GM19239 (cell line): ENCODE data around the gene RBM10.

ENCODE experiments used
- DNase-seq: peaks from one replicate; pipeline ENCODE4 v3.0.0; 2011; ENCODE audit warnings: low spot score; ENCODE audit not compliant: insufficient read length
- FAIRE-seq: peaks from 2 replicates; lab custom pipeline; 2011; peaks lifted over from hg19 to GRCh38; lab: Jason Lieb, UNC

RBM10 gene

DNA sequence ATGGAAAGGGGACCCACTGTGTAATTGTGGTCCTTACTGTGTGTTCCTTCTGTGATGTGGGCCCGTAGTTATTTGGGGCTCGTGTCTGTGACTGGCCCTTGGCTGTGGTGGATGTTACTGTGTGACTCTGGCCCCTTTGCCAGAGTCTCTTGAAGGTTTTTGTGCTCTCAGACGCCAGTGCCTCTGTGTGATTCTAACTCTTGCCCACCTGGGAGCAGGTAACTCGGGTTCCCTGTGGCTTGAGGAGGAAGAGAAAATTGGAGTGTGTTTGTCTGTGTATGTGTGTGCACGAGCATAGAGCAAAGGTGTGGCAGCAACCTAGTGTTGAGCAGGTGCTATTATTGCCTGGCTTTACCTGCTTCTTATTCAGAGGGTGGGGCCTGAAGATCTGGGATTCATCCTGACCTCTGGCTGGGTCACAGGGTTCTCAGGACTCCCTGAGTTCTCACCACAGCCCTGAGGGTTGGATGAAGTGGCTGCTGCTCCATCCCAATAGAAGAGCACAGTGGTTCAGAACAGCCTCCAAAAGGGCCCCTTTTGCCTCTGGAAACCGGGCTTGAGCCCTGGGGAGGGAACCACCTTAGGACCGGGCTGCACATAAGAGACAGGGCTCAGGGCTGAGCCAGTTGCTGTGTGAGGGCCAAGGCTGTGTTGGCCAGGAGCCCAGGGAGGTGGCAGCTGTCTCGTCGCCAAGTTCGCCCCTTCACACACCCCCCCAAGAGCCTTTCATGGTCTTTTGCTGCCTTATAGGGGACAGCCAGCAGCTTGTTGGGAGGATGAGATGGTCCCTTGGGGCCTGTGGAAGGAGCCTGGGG is 1.3 kb downstream of the RBM10 start:
- no peak for DNase-seq
- FAIRE-seq: peak; percentile 8

GRCh38 chrX:47146936-47147859 is 2.2 kb downstream of the RBM10 start:
- peak; percentile 42 for FAIRE-seq
- DNase-seq: no peak

DNA sequence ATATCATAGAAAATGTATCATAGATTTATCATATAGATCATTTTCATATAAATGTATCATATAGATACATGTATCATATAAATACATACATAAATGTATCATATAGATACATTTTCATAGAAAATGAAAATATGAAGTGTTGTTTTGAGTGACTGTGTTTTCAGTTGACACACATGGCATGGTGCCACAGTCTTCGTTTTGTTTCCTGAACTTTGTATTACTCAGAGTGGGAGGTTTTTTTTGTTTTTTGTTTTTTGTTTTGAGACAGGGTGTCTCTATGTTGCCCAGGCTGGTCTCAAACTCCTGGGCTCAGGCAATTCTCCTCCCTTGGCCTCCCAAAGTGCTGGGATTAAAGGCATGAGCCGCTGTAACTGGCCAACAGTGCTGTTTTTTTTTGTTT is 3.9 kb downstream of the RBM10 start:
- no peak for FAIRE-seq

DNA sequence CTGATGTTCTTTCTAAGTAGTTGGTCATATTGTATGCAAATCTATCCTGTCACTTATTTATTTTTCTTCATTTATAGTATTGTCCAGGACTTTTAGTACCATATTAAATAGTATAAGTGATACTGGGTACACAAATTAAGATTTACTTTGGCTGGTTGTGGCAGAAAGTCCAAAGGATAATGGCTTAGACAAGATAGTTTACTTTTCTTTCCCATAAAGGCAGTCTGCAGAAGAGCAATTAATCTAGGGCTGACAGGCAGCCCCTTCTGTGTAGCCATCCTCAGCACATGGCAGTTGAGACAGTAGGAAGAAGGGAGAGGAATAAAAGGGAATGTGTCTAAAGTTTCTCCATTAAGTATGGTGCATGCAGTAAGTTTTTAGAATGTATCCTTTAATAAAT is 6.4 kb downstream of the RBM10 start:
- DNase-seq (no peak), FAIRE-seq (no peak)

More for the DNA sequence above, 3.9 kb downstream of the RBM10 start:
- no peak for DNase-seq

GRCh38 chrX:47156611-47157520 is 11.8 kb downstream of the RBM10 start:
- FAIRE-seq (no peak), DNase-seq (no peak)

DNA sequence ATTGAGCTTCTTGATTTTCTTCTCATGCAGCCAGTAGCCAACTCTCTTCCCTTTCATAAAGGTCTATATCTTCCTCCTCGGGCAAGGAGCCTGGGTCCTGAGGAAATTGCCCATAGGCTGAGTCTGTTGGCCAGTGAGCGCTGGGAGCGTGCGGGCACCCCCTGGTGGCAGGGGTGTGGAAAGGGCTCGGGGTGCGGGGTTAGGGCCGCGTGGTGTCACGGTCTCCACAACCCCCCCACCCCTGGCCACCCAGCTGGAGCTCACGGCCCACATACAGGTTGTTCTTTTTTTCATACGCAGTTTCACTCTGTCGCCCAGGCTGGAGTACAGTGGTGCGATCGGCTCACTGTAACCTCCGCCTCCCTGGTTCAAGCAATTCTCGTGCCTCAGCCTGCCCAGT is 13.1 kb downstream of the RBM10 start:
- DNase-seq (no peak), FAIRE-seq (no peak)

DNA sequence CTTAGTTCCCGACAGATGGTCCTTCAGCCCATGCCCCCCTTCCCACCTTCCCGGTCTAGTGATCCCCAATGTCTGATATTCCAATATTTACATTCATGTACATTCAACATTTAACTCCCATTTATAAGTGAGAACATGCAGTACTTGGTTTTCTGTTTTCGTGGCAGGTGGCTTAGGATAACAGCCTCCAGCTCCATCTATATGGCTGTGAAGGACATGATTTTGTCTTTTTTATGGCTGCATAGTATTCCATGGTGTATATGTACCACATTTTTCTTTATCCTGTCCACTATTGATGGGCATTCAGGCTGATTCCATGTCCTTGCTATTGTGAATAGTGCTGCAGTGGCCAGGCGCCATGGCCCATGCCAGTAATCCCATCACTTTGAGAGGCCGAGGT is 13.8 kb downstream of the RBM10 start:
- no peak for FAIRE-seq
- no peak for DNase-seq

DNA sequence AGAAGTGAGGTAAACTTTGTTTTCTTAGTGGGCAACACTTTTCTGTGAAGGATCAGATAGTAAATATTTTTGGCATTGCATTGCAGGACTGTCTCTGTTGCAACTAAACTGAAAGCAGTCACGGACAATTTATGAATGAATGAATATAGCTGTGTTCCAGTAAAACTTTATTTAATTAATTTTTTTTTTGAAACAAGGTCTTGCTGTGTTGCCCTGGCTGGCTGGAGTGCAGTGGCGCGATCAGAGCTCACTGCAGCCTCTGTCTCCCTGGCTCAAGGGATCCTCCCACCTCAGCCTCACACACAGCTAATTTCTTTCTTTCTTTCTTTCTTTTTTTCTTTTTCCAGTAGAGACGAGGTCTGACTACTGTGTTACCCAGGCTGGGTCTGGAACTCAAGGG is 15.8 kb downstream of the RBM10 start:
- DNase-seq: no peak
- no peak for FAIRE-seq

GRCh38 chrX:47162927-47163583 is 18.0 kb downstream of the RBM10 start:
- DNase-seq (no peak), FAIRE-seq (no peak)

DNA sequence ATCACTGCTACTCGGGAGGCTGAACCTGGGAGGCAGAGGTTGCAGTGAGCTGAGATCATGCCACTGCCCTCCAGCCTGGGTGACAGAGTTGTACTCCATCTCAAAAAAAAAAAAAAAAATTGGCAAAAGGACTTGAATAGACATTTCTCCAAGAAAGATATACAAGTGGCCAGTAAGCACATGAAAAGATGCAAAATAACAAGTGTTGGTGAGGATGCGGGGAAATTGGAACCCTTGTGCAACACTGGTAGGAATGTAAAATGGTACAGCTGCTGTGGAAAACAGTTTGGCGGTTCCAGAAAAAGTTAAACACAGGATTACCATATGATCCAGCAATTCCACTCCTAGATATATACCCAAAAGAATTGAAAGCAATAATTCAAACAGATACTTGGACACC is 19.4 kb downstream of the RBM10 start:
- DNase-seq: no peak
- FAIRE-seq: no peak

GRCh38 chrX:47166126-47166525 is 21.1 kb downstream of the RBM10 start:
- FAIRE-seq (no peak), DNase-seq (no peak)

GRCh38 chrX:47168495-47169073 is 23.6 kb downstream of the RBM10 start:
- FAIRE-seq (no peak), DNase-seq (no peak)

GRCh38 chrX:47169273-47169672 is 24.3 kb downstream of the RBM10 start:
- no peak for FAIRE-seq

GRCh38 chrX:47169726-47170515 is 24.9 kb downstream of the RBM10 start:
- DNase-seq (no peak), FAIRE-seq (no peak)

More at GRCh38 chrX:47169273-47169672, 24.3 kb downstream of the RBM10 start:
- DNase-seq: no peak

- DNase-seq (no peak), FAIRE-seq (no peak)
Measured at GRCh38 chrX:47170861-47171692, 26.1 kb downstream of the RBM10 start.

- no peak for FAIRE-seq
- no peak for DNase-seq
Measured at GRCh38 chrX:47171996-47172395, 27.0 kb downstream of the RBM10 start.

DNA sequence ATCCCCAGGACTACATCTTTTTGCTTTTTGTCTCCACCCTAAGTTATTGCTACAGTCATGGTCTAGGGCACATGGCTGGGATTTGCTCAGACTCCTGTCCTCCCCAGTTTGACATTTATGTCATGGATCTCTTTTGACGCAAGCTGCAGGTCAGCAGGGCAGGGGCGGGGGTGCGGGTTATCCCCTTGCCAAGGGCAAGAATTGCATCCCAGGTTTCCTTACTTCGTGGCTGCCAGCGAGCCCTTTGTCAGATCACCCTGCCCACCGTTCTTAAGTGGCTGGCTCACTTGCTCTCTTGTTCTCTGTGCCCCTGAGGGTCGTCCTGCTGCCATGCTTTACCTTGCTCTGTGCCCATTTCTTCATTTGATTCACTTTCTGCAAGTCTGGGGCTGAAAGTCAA is 27.5 kb downstream of the RBM10 start:
- DNase-seq (no peak), FAIRE-seq (no peak)
